Activated CD8-positive, alpha-beta memory T cell treated with anti-CD3 and anti-CD28 coated beads for 1 hour (primary cell): Measurements from ENCODE around the gene CEP41.

ENCODE experiments used
- DNase-seq, 2 donors: peaks; one replicate each; pipeline ENCODE4 v3.0.0-alpha.2; 2020; ENCODE audit warnings: low read depth in 1 of 2; ENCODE audit errors: extremely low read depth in 1 of 2

The CEP41 gene, protein sequence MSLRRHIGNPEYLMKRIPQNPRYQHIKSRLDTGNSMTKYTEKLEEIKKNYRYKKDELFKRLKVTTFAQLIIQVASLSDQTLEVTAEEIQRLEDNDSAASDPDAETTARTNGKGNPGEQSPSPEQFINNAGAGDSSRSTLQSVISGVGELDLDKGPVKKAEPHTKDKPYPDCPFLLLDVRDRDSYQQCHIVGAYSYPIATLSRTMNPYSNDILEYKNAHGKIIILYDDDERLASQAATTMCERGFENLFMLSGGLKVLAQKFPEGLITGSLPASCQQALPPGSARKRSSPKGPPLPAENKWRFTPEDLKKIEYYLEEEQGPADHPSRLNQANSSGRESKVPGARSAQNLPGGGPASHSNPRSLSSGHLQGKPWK

DNA sequence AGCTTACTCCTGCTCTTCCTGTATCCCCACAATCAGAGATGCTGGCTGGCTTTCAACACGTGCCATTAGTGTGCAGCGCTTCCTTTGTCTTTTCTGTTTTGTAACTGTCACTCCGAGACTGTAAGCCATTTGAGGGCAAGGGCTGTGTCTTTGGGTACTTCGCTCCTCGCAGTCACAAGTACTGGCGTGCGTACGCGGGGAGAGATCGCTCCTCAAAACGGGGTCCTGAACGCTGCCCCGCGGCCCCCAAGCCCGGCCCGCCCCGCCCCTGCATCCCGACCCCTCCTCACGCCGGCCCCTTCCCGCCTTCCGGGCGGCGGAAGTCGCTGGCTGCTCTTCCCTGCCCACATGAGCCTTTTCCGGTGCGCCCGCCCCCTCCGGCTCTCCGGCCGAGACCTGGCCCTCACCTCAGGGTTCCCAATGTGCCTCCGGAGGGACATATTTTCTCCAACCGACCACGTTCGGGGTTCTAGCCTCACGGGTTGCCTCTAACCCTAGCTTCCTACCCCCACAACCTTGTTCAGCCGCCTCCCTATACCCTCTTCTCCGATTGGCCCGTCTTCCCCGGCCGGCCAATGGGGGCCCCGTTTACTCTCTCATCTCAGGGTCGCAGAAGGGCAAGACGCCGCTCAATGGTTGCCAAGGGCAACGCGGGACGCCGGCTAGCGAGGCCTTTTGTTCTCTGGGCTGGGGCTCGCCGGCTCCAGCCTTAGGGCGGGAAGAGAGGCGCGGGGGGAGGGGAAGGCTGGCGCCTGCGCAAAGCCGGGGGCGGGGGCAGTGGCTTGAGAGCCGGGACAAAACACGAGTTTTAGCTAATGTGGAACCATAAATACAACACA lies at the start of gene CEP41:
Gene CEP41, minus strand, starts transcription at position 490 of the 839 bp plus-strand sequence. Its CDS starts 50 bp downstream, at position 440.
- DNase-seq, result peak; percentile 79

DNA sequence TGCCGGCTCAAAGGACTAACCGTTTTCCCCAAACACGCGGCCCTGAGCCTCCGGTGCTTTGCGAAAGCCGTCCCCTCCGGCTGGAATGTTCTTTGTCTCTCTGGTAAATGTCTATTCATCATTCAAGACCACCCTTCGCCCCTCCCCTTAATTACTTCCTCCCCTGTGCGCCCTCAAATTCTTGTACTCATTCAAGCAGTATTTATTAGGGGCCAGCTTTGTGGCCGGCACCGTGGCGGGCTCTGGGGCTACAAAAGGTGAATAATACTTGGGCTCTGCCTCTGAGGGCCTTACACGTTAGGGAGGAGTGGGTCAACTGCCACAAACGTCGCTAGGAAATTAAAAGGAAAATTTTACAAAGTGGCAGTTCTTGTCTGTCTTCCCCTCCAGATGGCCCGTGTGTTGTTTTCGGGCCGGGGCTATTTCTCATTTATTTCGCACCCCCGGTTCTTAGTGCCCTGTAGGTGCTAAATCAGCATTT lies 49.5 kb upstream of the CEP41 start:
- no peak for DNase-seq

DNA sequence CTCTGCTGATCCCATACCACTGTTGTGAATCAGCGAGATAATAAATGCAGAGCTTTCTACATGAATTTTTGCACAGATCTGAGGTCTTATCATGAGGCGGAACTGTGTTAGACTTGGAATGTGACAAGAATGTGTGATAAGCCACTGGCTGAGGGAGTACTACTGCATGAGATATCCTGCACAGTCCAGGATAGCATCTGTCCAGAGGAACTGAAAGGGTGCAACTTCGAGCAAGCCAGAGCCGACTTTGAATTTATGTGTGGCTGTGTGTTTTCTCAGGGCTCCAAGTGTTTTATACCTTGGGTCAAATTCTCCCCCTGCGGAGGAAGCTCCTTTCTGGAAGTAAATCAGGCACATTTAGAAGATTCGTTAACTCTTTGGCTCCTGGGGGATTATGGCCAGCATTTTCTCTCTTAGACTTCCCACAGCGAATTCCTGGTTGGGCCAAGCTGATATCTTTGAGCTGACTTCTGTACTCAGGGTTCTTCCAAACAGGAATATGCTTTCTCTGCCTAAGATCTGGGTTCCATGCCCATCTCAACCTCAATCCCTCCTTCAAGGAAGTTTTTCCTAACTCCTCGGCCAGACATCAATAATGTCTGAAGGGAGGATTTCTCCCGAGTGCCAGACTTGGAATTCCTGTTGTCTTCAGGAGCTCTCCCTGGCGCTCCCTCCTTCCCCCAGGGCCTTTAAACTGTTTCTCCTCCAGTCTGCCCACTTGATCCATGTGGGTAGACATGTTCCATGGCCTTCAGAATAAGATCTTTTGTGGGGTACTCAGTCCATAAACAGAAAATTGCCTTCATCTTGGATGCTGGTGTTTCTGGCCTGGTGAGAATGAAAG lies 48.5 kb upstream of the CEP41 start:
- no peak for DNase-seq

DNA sequence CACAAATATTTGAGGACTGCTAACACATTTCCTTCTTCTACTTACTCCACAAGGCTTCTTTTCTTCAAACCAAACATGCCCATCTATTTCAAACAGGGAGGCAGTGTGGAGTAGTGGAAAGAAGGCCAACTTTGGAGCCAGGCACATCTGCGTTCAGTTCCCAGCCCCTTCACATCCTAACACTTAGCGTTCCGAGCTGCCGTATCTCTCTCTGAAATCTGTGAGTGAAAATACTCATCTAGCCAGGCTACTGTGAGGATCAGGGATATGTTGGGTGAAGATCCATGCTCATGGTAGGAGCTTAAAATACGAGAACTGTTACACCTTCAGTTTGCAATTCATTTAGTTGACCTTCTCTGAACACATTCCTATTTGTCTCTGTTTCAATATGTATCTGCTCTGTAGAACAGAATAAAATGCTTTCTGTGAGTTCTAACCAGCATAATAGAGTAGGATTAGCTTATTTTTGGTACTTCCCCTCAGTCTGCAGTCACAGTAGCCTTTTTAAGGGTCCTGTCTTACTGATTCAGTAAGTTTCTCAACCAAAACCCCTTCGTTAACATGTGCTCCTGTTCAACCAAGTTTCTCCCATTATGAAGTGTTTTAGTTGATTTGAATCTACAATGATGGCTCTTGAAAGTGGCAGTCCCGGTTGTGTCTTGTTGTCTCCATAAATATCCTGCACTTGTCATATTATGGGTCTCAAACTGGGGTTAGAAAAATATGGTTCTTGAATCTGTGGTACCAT lies 47.8 kb upstream of the CEP41 start:
- no peak for DNase-seq

DNA sequence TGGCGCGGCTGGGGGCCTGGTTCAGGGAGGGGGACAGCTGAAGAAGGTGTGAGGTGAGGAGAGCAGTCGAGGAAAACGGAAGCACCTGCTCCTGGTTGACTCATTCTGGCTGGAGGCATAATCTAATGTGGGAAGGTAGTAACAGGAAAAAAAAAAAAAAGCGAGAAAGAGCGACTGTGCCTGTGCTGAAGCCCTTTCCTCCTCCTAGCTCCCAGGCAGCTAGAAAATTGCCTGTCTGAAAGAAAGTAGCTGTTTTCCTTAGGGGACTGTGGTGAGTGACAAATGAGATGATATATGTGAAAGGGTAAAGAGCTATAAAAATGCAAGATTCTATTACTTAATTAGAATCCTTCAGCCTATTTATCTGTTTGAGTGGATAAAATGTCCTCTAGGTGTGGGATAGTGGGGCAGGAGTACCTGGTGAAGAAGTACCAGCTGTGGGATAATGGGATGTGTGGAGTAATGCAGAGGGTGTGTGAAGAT lies 46.2 kb upstream of the CEP41 start:
- no peak for DNase-seq

DNA sequence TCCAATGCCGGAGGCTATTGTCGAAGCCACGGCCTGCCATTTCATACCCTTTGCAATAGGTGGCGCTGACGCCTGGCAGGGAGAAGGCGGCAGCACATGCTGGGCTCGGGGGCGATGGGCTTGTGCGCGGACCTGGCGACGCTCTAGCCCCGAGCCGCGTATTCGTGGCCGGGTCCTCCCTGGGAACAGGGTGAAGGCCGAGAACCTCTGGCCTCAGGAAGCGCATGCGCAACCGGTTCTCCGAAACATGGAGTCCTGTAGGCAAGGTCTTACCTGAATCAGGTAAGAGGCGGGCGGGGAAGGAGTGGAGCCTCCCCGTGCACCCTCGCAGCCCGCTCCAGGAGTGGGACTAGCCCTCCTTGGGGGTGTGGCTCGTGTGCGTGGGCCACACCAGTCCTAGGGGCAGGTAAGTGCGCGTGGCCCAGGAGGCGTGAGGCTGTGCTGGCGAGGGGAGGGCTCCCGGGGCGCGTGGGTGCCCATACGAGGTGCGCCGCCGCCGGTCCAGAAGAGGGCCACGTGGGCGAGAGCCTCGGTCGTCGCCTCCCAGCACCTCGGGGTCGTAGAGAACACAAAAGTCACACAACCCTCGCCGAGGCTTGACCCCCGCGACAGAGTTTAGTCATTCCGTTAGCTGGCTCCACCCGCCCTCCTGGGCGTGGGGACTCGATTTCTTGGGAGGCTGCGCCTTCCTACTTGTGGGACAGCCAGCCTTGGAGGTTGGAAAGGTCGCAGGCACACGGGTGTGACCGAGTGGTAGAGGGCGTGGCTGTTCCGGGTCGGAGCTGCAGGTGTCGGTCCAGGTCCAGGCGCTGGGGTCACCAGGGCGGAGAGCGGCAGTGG lies 45.5 kb upstream of the CEP41 start:
- DNase-seq, result peak in 1 of 2 donors; percentile 20

DNA sequence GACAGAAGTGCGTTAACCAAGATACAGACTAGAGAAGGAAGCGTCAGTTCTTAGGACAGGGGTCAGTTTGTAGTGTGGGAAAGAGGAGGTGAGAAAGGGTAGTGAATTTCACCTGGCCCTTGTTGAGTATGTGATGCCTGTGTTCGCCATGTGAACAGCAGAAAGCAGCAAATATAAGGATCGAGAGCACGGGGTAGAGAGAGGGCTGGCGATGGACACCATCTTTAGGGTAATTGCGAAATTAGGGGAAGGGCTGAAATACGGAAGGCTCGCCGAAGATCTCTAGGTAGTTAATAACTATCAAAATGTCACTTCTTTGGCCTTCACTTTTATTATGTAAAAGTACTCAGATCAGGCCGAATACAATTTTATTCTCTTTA lies 44.9 kb upstream of the CEP41 start:
- no peak for DNase-seq

DNA sequence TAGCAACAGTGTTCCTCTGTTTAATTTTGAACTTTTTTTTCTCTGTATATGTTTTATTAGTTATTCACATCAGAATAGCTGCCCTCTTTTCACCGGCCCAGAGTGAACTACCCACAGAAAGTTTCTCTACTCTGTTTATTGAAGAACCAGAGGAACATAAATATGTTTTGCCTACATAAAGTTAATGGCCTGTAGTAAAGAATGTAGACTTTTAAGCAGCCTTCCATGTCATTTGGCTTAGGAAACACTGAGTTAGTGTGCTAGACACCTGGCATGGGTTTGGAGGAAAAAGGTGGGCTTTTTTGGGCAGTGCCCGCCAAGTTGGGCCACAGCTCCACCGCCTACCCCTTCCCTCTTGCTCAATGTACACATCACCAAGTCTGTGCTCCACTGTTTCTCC lies 42.2 kb upstream of the CEP41 start:
- DNase-seq, result no peak

DNA sequence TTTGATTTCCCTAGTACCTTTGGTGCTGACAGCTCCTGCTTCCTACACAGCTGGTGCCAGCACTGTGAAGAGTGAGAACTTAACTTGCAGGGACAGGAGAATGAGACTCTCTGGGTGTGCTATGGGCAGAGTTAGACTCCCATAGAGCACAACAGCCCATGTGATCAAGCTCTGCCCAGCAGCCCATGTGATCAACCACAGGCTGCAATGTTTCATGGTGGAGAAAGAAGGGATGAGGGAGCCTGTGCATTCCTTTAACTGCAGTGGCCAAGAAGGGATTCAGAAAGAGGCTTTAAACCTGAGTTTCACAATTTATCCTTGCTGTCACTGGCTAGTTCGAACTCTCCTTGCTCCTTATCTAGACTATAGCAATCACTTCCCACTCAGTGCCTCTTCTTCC lies 41.1 kb upstream of the CEP41 start:
- no peak for DNase-seq

DNA sequence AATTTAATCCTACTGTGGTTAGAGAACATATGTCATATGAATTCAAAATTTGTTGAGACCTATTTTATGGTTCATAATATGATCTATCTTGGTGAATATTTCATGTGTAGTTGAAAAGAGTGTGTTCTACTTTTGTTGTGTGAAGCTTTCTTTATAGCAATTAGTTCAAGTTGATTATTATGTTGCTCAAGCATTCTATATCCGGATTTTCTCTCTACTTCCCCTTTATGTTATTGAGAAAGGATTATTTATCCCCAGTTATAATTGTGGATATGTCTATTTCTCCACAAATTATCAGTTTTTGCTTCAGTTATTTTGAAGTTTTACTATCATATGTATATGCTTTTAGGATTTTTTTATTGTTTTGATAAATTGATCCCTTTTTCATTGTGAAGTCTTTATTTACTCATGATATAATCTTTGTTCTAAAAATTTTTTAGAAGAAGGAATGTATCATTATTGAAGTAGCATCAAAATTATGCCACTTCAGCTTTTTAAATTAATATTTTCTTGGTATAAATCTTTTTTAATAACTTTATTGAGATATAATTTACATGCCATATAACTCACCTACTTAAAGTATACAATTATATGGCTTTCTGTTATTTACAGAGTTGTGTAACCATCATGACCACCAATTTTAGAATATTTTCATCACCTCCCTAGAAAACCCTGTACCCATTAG lies 39.0 kb upstream of the CEP41 start:
- DNase-seq, result no peak

DNA sequence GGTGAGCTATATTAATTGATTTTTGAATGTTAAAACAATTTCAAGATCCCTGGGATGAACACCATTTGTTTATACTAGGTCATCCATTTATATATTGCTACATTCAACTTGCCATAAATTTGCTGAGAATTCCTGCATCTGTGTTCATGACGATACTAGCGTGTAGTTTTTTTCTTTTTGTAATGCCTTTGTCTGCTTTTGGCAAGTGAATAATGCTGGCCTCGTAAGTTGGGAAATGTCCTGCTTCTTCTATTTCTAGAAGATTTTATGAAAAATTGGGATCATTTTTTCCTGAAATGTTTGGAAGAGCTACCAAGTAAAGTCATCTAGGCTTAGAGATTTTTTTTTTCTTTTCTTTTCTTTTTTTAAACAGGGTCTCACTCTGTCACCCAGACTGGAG lies 38.2 kb upstream of the CEP41 start:
- no peak for DNase-seq

DNA sequence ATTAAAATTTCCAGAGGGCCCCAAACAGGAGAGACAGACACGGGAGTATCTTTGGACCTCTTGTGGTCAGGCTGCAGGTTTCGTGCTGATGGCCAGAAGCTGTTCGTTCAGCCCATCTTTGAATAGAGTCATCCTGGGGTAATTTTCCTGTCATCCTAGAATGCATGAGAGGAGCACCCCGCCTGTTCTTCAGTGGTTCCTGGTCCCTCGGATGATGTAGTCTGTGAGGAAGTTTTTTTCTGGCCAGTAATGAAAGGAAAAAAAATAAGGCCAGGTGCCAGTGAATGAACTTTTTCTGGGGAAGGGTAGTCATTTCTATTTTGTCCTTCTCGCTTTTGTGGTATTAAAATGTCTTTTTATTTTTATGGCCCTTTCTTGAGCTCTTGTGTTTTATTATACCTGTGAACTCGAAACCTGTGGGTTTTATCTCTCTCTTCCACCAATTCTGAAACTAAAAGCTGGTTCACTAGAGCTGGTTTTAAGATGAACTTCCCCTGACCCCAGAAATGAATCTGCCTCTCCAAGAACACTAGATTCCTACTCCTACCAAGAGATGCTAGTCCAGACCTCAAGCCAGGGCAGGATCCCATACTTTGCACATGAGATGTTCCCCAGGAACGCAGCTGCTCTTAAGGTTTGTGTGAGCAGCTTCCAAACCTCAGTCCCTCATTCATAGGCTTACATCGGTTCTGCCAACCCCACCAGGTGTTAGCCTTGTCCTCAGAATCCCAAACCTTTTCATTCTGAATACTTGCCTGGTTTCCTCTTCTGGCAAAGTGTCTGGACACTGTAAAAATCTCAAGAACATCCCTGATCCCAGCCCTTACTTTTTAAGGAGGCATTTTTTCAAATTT lies 35.7 kb upstream of the CEP41 start:
- no peak for DNase-seq

DNA sequence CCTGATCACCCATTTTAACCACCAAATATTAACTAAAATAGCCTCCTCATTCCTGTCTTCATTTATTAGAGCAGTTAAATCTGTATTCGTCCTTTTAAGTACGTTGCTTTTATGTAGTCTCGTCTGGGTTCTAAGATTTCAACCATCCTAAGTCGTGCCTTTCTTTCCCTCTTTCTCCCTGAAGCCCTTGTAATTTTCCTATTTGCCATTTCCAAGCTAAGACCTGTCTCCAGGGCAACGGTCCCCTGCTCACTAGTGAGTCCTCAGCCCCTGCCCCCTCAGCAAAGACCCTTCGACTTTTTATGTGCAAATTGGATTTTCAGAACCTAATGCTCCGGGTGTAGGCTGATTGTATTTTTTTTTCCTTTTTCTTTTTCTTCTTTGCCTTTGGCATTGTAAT lies 35.0 kb upstream of the CEP41 start:
- no peak for DNase-seq

DNA sequence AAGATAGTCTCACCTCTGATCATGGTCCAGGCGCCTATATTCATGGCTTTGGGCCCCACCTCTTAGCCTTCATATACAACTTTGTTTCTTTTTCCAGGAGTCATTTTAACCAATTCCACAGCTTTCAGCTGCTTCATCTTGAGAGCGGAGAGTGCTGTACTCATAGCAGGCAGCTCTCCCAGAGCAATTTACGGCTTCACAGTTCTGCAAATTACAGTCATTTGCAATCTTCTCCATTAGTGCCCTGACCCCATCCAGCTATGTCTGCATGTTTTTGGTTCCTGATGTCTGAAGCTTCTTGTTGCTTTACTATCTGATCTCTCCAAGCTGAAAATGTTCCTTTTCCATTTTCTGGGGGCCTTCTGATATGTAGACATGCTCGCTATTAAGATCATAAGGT lies 33.1 kb upstream of the CEP41 start:
- no peak for DNase-seq

DNA sequence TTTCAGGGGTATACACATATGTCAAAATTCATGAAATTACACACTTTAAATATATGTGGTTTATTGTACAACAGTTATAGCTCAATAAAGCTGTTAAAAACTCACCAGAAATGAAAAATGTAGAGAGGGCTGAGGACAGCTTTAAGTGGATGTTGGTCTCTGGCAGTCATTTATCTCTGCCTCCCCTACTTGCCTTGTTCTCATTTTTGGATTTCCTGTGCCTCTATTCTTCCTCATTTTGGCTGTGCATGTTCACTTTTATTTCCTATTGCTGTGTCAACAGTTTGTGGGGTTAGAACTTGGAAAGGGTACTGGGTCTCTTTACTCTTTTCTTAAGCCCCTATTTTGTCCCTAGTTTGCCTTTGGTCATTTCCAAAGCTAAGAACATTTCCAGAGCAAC lies 32.5 kb upstream of the CEP41 start:
- no peak for DNase-seq

DNA sequence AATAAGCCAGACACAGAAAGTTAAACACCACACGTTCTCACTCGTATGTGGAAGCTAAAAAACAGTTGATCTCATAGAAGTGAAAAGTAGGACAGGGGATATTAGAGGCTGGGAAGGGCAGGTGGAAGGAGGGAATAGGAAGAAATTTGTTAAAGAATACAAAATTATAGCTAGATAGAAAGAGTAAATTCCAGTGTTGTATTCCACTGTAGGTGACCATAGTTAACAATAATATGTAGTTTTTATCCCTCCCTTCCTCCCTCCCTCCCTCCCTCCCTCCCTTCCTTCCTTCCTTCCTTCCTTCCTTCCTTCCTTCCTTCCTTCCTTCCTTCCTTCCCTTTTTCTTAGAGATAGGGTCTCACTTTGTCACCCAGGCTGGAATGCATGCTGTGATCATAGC lies 31.2 kb upstream of the CEP41 start:
- DNase-seq, result no peak

DNA sequence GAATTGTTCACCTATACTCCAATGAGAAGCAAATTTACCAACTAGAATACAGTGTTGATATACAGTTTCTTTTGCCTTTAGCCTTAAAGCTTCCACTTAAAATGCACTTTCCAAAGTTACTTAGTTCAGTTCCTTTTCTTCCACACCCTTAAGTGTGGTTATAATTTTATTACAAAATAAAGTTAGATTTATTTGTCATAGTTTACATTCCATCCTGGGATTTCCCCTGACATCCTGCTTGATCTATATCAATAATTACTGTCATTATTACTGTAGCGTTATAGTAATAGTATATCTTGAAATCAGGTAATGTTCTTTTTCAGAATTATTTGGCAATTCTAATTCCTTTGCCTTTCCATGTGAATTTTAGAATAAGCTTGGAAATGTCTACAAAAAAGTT lies 27.8 kb upstream of the CEP41 start:
- DNase-seq, result no peak
